LoVo (cell line): ENCODE measurements around the gene TNIK.
"Not testable (repeated sequence)": the region's sequence is repeated elsewhere in the genome, so short reads cannot be mapped to it uniquely, and the experiment has no call there.

ENCODE experiments used
- DNase-seq: peaks from one replicate; pipeline ENCODE4 v3.0.0-alpha.2; 2016; ENCODE audit warnings: low spot score

Gene TNIK

DNA sequence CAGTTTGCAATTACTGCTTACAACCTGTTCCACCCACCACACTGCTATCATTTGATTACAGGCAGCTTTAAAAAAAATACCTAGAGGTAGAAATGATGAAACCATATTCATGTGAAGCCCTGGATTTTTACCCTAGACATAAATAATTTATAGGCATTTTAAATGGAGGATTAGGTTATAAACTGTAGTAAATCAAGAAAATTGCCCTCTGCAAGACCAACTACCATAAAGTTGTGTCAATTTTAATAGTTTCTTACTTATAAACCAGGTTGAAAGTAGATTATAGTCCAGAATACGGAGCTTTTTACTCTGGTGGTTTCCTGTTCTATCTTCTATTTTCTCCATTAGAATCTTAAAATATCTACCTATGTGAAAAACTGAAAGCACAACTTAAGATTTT lies 13.9 kb downstream of the TNIK start:
- DNase-seq = no peak

DNA sequence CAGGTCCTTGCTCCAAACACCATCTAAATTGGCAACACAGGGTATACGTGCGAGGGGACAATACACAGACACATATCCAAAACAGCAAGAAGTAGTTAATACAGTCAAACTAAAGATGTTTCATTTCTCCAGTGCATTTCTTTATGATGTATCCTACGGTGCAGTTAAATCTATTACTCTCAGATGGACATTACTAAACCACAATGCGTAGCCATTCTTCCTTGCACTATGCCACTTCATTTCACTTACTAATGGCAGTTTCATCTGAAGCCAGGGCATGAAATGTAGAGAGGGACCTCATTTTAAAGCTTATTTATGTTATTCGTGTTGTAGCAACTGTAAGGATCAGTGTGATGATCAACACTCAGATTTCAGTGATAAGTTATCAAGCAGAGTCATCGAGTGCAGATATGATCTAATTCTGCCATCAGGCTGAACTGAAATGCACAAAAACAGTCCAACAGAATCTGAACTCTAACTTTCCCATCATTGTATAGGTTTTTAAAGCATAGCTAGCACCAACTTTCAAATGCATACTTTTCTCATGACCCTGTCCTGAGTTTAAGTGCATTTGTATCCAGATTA lies 14.5 kb downstream of the TNIK start:
- DNase-seq = no peak

DNA sequence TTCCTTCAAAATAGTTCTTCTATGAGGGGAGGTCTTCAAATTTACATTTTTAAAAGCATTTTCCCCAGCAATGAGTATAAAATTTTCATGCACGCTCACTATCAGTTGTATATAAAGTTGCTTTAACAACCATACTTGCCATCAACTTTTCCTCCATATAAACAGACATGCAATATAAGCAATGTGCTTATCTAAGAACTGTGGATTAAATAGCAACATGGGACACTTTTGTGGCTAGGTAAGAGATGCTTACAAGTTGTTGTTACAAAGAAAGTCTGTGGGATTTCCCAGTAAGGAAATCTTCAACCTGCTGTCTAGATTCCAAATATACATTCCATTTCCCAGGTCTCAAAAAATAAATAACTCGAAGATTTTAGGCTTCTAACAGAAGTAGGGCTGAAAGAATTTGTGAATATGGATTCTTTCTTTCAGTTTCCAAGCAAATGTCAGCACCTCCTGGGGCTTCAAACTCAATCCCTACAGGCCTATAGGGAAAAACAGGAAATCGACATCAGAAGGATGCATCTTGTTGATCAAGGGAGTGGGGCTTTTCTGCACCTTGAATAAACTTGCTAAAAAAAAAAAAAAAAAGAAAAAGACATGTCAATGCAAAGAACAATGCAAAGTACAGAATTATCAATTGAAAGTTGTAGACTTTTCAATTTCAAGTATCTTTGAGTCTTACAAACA lies 16.1 kb downstream of the TNIK start:
- DNase-seq = no peak

DNA sequence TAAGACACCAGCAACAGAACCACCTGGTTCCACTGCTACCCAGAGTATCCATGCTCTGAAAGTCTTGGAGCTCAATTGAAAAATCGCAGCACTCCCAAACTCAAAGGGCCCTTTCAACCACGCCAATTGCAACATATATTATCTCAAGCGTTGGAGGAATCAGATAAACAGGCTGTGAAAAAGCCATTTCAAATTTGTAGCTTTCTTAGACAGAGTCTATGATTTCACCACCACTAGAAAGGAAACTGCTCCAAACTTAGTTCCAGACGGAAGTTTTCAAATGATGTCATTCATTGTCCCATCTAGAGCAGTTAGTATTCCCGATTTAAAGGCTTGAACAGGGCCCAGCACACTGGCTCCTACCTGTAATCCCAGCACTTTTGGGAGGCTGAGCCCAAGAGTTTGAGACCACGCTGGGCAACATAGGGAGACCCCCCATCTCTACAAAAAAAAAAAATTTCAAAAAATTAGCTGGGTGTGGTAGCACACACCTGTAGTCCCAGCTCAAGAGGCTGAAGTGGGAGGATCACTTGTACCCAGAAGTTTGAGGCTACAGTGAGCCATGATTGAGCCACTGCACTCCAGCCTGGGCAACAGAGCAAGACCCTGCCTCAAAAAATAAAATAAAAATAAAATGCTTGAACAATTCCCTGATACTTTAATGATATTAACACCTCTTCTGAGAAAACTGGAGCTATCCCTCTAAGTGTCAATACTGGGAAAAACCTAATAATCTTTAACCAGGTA lies 16.8 kb downstream of the TNIK start:
- no peak for DNase-seq

DNA sequence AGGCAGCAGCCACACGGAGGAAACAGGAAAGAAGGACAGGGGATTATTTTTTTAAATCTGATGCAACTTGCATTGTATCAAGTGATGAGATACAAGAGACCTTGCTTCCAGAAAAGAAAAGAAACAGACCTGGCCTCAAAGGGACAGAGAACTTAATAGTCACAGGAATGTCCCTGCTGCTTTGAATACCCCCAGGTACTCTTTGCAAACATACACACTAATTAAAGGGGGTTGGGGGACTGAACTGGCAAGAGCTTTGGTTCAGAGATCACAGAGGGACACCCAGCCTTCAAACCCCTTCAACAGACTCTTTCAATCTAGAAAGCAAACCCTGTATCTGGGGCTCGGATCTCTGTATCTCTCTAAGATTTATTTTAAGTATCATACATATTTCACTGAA lies 18.0 kb downstream of the TNIK start:
- no peak for DNase-seq

DNA sequence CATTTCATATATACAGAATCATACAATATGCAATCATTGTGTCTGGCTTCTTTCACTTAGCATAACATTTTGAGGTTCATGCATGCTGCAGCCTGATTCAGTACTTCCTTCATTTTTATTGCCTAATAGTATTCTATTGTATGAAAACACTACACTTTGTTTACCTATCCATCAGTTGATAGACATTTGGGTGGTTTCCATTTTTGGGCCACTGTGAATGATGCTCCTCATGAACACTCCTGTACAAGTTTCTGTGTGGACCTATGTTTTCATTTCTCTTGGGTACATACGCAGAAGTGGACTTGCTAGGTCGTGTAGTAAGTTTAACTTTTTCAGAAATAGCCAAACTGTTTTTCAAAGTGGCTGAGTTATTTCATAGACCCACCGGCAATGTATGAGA lies 18.8 kb downstream of the TNIK start:
- no peak for DNase-seq

DNA sequence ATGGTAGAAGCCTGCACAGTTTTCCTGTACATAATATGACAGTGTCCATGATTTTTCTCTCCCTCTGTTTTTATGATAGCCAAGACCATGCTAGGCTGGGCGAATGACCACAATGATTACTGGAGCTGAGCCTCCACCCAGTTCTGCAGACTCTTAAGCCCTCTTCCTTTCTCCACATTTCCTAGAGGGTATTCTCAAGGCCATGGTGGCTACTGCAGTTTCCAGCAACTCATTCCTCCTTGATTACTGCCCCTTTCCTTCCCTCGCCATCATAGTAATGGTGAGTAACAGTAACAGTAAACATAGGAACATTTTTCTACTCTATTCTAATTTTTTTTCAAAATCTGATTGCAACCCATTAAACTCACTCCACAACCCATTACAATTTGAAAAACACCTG lies 20.2 kb downstream of the TNIK start:
- no peak for DNase-seq

DNA sequence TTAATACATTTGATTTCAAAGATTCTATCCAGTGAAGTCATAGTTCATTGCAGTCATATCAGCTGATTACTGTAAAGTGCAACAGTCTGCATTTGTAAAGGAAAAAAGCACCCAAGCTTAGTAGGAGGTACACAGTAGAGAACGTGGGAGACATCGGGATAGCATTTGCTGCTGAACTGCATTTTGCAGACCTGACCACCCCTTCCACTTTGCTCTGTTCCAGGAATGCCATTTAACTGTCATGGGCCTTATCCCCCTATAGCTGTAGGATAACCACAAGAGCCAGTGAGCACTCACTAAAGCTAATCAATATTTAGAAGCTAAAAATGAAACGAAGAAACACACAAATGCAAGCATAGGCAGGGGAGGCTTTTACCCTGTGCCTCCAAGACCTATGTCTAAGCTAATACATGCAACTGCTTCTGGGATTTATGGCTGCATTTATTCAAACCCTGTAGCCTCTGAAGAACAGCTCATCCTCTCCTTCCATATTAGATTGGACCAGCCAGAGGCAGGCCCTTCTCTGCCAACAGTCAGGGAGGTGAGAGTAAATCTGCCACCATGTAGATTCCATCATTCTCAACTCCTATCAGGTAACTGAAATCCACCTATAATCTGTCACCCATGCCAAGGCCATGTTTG lies 23.0 kb downstream of the TNIK start:
- DNase-seq = no peak

DNA sequence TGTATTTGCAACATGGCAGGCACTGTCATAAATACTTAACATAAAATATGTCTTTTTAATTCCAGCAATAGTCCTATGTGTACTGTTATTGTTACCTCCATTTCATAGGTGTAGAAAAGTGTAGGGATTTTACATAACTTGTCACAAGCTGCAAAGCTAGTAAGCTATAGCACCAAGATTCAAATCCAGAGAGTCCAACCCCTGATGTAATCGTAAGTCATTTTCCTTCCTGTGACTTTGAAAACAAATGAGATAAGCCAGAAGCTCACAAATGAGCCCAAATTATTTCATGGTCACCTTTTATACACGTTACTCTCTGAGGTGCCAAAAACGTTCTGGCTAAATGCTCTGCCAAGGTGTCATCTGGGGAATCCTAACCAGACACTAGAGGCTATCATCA lies 23.8 kb downstream of the TNIK start:
- DNase-seq = no peak

DNA sequence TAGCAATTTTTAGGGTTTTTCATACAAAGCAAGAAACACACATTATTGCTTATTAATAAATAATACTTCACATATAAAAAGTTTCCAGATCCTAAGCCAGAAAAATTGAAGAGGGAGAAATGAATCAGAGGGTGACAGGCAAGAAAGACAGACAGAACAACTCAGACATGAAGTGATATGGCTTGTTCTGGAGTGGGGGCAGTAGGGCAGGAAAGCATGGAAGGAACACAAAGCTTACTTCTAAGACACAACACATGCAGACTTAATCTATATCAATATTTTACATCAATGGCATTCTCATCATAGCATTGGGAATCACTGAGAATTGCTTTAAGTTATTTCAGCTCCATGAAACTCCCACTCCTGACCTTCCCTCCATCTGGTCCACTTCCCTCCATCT lies 24.4 kb downstream of the TNIK start:
- no peak for DNase-seq

DNA sequence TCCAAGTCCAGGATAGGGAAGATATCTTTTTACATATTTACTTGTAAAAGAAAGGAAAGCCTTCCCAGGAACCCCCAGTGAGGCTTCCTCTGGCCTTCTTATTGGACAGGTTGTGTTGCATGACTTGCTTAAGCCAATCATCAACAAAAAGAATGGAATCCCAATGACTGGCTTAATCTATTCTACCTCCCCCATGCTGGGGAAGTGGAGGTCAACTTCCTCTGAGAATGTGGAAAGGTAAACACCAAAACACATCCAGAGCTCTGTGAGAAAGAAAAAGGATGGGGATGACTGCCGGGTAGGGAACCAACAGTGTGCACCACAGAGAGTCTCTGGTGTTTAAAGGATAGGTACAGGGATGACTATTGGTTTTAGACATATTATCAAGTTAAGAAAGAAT lies 25.1 kb downstream of the TNIK start:
- DNase-seq = no peak

DNA sequence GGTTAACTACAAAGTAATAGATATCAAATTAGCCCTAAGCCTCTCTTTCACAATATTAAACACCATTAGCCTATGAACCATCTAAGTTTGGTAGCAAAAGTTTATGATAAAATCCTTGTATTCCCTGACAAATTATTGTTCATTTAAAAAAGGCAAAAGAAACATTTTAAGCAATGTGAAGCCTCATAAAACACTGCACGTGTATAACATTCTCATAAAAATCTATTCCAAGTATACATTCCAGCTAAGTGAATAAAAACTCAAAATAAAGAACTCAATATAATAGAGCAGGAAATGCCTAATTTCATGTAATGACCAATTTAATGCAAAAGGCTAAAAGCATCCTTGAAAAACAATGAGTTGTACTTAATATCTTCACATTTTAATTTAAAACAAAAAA lies 27.7 kb downstream of the TNIK start:
- no peak for DNase-seq

DNA sequence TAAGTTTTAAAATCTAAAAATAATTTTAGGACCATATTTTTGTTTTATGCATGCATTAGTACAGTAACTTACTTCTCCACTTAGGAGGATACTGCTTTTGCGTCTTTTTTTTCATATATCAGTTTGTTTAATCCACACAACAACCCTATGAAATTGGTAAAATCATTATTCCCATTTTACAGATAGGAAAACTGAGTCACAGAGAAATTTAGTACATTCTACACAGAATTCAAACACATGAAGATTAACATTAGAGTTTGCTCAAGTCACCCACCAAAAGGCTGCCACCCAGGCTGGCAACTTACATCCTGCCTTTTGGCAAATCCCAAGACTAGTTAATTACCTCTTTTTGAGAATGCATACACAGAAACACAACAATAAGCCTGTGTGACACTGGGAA lies 28.7 kb downstream of the TNIK start:
- DNase-seq = no peak

DNA sequence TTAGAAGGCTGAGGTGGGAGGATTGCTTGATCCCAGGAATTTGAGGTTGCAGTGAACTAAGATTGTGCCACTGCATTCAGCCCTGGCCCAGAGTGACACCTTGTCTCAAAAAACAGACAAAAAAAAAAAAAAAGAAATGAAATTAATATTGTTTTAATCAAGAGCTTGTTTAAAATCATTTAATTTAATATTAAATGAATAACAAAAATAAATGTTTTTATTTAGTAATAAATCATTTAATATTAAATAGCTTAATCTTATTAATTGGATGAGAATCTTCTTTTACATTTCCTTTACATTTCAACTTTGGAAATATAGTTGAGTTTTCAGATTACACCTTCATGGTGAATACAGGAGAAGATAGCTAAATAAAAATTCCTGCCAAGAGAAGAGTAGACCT lies 29.7 kb downstream of the TNIK start:
- DNase-seq = no peak

DNA sequence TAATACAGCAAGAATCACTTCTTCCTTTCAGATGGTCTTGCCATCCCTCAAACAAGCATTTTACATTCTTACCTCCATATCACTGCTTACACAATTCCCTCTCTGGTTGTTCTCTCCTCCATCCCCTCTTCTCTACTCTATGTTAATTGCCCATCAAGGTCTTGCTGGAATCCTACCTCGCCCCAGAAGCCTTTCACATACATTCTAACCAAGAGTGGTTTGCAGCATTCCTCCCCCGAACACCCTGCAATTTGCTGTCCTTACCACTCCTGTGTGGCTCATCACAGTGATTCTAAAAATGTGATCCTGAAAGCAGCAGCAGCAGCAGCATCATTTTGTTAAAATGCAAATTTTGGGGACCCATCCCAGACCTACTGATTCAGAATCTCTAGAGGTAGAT lies 30.6 kb downstream of the TNIK start:
- DNase-seq = no peak

DNA sequence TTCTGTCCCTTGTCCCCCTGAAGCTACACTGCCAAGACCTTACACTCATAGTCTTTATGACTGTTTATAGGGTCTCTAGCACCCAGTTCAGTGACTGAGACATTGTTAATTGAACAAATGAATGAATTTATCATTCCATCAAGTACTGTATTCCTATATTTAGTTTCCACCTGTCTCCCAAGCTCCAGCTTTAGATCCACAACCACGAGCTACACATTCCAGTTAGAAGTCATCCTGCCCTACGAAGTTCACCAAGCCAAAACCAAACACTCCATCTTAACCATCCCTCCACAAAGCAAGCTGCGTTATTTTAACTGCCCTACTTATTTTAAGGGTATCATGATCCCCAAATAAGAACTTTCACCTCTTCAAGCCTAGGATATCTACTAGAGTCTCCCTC lies 31.3 kb downstream of the TNIK start:
- no peak for DNase-seq

DNA sequence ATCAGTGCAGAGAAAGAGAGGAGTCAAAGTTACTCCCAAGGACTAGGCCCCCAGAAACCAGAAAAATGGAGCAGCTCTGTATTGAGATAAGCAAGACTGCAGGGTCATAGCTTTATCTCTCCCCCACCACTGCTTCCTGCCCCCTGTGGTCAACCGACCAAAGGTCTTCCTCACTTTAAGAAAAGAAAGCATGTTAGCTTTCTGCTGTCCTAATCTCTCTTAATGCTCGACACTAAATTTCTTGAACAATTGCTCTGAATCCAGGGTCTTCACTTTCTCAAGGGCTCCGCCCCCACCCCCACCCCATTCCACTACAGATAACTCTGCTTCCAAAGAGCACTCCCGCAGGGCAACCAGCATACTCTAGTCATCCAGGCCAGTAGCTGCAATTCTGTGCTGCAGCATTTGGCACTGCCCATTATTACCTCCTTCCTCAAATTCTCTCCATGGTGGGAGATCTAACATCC lies 31.9 kb downstream of the TNIK start:
- no peak for DNase-seq

DNA sequence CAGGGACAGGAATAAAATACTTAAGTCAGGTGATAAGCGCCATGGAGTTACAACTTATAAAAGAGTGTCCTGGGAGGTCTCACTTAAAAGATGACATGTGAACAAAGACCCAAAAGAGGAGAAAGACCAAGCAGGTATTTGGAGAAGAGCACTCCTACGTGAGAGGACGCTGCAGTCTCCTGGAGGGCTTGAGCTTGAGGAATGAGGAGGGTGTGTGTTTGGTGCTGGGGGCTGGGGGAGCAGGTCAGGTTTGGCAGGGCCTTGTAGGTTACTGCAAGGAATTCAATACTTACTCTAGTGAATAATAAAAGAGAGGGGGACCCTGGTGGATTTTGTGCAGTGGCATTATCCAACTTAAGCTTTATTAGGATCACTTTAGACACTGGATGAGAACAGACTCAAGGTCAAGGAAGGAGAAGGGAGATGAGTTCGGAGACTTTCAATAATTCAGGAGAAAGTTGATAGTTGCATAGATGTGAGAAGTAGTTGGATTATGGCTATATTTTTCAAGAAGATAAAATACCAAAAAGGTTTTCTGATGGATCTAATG lies 32.4 kb downstream of the TNIK start:
- no peak for DNase-seq

DNA sequence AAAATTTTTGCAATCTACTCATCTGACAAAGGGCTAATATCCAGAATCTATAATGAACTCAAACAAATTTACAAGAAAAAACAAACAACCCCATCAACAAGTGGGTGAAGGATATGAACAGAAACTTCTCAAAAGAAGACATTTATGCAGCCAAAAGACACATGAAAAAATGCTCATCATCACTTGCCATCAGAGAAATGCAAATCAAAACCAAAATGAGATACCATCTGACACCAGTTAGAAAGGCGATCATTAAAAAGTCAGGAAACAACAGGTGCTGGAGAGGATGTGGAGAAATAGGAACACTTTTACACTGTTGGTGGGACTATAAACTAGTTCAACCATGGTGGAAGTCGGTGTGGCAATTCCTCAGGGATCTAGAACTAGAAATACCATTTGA lies 36.1 kb downstream of the TNIK start:
- not testable (repeated sequence) for DNase-seq

DNA sequence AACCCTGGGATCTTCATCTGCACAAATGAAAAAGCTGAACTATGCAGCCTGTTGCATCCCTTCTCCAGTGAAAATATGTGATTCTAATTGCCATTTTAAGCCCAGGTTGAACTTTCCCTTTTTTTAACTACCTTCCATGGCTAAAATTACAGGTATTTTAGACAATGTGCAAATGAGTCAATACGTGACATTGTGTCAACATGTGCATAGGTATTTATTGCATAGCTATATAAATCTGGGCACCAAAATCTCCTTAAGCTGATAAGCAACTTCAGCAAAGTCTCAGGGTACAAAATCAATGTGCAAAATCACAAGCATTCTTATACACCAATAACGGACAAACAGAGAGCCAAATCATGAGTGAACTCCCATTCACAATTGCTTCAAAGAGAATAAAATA lies 37.4 kb downstream of the TNIK start:
- DNase-seq = not testable (repeated sequence)

DNA sequence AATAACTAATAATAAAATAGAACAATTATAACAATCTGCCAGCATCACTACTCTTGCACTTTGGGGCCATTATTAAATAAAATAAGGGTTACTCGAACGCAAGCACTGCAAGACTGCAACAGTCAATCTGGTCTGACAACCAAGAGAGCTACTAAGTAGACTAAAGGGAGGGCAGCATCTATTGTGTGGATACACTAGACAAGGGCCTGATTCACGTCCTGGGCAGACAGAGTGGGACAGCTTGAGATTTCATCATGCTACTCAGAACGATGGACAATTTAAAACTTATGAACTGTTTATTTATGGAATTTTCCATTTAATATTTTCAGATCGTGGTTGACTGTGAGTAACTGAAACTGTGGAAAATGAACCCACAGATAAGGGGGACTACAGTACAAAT lies 39.5 kb downstream of the TNIK start:
- no peak for DNase-seq

DNA sequence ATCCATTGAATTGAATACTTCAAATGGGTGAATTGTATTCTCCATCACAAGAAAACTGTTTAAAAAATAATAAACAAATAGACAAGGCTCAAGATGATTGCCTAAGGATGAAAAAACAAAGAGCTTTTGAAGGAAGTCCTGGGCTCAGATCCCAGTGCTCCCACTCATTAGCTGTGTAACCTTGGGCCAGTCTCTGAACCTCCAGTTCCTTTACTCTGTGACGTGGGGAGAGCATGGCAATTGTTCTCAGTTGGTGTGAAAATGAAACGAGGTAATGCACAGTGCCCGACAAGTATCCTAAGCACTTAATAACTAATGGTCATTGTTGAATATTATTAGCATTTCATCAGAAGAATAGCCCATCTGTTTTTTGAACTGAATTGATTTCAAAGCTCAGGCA lies 40.7 kb downstream of the TNIK start:
- DNase-seq = no peak

DNA sequence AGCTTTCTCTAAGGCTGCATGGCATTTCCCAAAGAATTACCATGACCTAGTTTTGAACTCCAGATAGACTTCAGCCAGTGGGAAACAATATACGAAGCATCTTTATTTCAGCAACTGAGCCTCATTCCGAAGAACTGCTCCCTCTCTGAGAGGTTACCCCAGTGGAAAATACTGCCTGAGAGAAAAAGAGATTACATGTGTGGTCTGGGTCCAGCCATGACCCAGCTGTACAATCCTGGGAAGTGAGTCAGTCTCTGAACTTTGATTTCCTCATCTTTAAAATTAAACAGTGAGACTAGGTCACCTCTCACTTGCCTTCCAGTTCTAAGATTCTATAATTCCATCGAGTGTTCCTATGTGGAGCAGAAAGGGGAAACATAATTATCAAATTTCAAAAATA lies 42.4 kb downstream of the TNIK start:
- DNase-seq = no peak
